GM21381 (cell line): ENCODE measurements around the gene GRIK5.
"Not testable (repeated sequence)": the region's sequence is repeated elsewhere in the genome, so short reads cannot be mapped to it uniquely, and the experiment has no call there.

Experiments
- ATAC-seq: cut with Tn5 transposase; IDR thresholded peaks from one replicate; pipeline ENCODE4 v1.9.1; 2021; ENCODE audit warnings: mild to moderate bottlenecking, moderate library complexity; ENCODE audit not compliant: unreplicated experiment

The GRIK5 gene

DNA sequence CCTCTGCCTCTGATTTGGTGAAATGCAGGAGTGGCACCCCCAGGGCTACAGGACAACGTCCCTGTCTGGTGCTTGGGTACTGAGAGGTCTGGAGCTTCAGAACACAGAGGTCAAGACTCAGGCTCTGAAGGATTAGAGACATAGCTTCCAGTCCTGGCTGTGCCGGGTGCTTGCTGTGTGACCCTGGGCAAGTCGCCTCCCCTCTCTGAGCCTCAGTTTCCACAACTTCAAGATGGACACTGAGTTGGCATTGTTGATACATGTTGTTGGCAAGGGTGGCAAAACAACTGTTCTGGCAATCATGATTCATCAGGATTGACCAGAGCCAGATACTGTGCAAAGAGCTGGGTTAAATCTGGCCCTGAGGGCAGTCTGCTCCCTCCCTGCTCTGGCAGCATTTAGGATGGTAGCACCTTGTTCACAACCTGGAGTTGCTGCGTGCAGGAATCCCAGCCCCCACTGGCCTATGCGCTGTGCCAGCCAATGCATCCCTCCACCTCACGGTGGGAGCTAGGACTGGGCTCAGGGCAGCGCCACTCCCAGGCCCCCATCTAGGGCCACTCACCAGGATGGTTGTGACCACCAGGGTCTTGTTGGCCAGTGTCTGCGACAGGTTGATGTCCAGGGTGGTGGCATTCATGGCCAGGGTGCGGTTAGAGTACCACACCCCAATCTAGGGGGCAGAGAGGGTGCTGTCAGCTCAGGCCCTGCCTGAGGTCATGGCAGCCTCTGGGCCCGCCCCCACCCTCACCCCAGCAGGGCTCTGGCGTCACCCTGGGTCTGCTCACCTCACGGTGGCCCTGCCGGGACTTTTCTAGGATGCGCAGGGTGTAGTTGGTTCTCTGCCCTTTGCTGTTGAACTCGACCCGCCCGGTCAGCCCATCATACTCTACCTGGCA, 16.7 kb downstream of the GRIK5 start:
- no peak for ATAC-seq

DNA sequence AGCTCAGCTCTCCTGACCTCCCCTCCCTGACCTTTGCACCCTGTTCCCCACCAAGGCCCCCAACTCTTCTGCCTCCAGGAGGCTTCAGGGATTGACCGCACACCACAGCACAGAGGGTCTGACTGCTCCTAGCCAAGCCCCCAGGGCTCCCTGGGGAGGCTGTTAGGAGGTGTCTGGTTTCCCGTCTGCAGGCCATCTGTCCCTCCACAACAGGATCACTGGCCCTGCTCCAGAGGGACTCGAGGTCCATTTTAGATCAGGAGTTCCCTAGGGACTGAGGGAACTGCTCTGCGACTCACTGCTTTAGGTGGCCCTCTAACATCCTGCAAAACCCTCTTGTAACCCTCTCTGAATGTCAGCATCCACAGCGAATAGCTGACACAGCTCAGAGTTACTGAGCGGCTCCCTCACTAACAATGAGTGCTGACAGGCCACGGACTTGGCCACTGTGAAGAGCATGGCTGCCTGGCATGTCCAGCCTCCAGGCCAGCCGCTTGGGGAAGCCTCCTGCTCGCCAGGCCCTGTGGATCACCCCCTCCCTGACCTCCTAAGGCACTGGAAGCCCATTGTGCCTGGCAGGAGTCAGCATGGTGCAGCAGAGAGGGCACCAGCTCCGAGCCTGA, 17.7 kb downstream of the GRIK5 start:
- ATAC-seq, result no peak

DNA sequence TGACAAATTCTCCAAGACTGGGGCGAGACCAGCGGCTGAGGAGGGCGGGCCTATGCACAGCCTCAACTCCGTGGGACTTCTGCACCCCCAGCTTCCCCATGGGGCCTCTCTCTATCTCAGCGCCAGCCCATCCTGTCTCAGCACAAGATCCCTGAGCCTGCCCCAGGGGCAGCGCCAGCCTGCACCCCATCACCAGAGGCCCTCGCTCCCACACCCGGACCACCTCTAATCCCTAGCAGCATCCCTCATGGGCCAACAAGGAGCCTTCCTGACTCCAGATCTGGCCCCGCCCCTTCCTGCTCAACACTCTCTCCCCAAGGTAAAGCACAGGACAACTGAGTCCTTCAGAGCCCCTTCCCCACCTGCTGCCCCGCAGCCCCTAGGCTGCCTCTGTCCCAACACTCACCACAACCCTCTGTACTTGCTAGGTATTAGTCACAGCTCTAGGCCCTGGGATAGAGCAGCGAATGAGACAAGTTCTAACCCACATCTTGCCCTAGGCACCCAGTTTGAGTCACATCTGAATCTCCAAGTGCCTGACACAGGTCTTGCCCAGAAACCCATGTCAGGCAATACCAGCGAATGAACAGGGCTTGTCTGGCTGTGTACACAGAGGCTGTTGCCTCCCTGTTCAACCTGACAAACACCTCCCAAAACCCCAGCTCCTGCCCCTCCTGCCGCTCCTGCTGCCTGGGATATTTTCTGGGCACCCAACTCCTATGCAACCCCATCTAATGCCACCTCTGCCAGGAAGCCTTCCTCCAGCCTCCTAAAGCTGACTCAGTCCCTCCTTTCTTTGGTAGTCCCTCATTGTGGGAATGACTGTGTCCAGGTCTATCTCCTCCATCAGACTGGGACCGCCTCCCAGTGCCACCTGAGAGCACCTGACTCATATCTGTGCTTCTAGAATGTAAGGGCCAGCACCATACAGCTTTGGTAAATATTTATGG, 18.6 kb downstream of the GRIK5 start:
- ATAC-seq, result no peak

GRCh38 chr19:42048992-42049391, 21.0 kb downstream of the GRIK5 start:
- ATAC-seq, result no peak

- no peak for ATAC-seq
Measured at GRCh38 chr19:42045575-42045974, 24.4 kb downstream of the GRIK5 start.

DNA sequence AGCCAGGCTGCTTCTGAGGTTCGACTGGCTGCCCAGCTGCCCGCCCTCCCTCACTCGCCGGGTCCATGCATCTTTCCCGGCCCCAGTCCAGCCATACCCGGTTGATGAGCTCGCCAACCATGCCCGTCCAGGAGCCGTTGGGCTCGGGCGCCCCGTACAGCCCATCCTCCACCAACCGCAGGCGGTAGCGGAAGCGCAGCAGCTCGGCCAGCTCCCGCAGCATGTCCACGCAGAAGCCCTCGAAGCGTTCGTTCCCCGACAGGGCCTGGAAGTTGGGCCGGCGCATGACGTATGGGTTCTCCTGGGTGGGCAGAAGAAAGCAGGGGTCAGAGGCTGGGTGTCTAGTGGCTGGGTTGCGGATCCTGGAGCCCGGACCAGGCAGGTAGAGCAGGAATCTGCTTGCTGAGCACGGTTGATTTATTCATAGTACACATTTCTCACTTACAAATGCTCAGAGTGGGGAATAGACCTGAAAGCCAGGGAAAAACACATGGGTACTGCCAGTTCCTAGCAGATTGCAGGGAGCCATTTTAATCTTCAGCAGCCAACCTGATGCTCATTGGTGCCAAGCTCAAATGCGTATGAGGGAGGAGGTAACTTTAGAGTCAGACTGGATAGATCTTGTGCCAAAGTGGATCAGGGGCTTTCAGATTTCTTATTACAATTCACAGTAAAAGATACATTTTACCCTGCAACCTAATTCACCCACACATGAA, 27.4 kb downstream of the GRIK5 start:
- ATAC-seq, result no peak

GRCh38 chr19:42040491-42040890, 29.5 kb downstream of the GRIK5 start:
- not testable (repeated sequence) for ATAC-seq

DNA sequence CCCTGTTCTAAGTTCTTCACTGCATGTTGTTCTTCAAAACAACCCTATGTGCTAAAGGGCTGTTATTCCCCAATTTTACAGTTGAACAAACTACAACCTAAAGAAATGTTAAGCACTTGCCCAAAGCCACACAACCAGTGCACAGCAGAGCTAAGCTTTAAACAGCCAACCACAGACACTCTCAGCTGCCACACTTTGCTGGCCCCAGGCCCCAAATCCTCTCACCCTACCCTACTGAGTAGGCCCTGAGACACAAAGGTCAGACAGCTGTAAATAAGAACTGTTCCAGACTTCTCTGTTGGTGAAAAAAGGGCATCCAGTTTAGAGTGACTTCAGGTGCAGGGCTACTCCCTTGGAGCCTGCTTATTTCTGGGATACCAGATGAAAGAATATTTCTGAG, 30.0 kb downstream of the GRIK5 start:
- no peak for ATAC-seq

- ATAC-seq, result no peak
Measured at GRCh38 chr19:42038666-42039065, 31.3 kb downstream of the GRIK5 start.

- no peak for ATAC-seq
Measured at GRCh38 chr19:42037649-42038048, 32.4 kb downstream of the GRIK5 start.

GRCh38 chr19:42034640-42035391, 35.2 kb downstream of the GRIK5 start:
- not testable (repeated sequence) for ATAC-seq

- no peak for ATAC-seq
Measured at GRCh38 chr19:42033413-42033812, 36.6 kb downstream of the GRIK5 start.

- ATAC-seq, result no peak
Measured at GRCh38 chr19:42032431-42032830, 37.6 kb downstream of the GRIK5 start.

DNA sequence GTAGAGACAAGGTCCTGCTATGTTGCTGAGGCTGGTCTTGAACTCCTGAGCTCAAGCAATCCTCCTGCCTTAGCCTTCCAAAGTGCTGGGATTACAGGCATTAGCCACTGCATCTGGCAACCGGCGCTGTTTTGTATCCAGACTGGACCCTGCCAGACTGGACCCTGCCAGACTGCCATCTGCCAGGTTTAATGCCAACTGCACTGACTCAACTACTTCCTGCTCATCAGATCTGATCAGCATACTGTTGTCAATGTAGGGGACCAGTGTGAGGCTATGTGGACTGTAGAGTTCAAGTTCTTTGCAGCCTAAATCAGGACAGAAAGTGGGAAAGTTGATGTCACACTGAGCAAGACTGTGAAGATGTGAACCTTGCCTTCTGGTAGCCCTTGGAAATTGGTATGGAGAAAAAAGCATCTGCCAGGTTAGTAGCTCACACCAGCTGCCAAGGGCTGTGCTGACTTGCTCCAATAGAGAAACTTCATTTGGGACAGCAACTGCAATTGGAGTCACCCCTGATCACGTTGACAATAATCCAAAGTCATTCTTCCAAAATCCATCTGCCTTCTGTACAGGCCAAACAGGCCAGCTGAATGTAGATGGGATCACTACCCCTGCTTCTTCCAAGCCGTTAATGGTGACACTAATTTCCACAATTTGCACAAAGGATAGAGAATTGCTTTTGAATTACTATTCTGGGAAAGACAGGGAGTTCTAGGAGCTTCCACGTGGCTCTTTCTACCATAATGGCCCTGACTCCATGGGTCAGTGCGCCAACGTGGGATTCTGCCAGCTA, 39.2 kb downstream of the GRIK5 start:
- no peak for ATAC-seq

- ATAC-seq, result no peak
Measured at GRCh38 chr19:42028304-42029216, 41.4 kb downstream of the GRIK5 start.

DNA sequence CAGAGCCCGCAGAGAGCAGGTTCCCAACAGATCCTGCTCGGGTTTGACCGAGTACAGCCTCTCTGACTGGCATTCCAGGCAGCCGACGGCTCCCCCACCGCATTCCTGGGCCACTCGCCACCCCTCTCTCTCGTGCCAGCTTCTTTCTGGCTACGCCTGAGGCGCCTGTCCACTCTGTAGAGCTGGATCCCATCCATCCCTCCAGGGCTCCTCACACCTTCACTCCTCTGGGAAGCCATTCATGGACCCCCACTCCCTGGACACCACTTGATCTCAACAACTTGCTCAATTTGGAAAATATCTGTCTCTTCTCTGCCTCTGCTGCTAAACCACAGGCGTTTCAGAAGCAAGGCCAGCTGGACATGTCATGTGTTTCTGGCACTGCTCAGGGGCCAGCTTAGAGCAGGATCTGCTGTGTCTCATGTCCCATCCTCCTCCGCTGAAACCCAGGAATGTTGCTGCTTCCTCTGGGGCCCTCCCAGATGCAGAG, 45.3 kb downstream of the GRIK5 start:
- no peak for ATAC-seq

DNA sequence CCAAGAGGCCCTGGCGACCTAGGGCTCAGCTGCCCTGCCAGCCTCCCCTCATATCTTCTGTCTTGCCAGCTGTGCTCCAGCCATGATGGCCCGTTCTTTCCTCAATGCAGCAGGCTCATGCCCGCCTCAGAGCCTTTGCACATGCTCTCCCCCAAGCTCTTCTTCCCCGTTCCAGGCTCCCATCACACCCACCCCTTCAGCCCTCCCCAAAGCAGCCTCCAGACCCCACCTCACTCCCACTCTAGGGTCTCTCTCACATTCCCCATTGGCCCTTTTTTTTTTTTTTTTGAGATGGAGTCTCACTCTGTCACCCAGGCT, 46.1 kb downstream of the GRIK5 start:
- no peak for ATAC-seq
